GM19452 (cell line): ENCODE measurements around the gene PALLD.

ENCODE experiments used
- ATAC-seq: cut with Tn5 transposase; IDR thresholded peaks from one replicate; pipeline ENCODE4 v1.9.1; 2021; ENCODE audit not compliant: unreplicated experiment

The PALLD gene

DNA sequence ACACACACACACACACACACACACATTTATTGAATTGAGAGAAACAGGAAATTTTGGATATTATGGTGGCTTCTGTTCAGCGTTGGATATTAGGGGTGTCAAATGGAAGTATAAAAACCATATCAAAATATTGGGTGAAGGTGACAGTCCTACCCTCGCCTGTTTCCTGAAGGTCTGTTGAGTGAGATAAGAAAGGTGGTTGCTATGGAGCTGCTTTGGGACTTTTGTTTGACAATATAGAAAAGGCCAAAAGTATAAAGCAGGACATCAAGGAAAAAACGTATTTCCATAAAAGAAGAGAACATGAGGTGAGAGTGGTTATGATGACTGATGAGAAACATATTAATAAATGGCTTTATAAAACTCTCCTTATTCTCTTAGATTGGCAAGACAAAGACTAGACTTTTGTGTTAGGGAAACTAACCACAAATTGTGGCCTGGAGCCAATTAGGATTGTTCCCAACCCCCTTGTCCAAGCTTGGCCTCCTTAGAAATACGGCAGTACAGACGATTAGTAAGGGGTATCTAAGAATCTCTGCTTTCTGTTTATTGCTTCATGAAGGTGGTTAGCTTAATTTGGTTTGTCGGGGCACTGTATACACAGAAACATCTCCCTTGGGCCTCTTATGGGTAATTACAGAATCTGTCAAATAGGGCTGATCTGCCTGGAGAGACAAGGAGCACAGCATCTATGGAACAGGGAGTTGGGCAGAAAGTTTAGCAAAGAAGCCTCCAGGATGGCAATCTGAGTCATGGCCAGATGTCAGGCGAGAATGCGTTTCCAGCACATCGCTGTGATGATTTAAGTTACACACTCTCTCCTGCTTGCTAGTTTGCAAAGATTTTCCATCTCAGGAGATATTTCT lies 315.2 kb downstream of the PALLD start:
- no peak for ATAC-seq

DNA sequence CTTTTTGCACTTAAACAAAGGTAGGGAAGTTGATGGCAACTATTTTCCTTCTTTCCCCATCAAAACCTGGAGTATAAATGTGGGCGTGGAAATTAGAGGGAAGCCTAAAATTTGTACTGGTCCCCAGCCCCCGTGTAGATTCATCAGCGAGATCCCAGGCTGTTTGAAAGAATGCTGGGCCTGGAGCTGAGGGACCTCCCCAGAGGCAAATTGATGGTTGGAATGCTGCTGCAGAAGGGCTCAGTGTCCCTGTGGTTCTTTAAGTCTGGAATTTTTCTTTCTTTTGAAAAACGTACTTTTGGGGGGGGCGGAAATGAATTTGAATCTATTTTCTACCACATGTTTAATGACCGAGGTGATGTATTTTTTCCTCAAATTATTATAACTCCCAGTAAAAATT lies 316.0 kb downstream of the PALLD start:
- ATAC-seq: no peak

DNA sequence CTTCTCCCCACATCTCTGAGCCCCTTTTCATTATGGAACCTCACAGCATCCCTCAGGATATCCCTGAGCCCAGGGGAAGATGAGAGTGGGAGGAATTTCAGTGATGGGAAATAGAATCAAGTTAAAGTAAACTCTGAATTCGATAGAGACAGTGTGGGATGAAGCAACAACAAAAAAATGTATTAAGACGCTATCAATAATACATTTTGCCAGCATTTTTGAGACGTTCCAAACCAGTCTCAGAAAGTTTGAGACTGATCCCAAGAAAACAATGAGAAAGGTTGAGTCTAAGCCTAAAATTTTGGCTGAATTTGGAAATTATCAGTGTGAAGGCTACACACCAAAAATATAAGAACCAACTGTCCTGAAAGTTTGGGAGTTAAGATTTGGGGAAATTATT lies 317.0 kb downstream of the PALLD start:
- ATAC-seq: no peak

DNA sequence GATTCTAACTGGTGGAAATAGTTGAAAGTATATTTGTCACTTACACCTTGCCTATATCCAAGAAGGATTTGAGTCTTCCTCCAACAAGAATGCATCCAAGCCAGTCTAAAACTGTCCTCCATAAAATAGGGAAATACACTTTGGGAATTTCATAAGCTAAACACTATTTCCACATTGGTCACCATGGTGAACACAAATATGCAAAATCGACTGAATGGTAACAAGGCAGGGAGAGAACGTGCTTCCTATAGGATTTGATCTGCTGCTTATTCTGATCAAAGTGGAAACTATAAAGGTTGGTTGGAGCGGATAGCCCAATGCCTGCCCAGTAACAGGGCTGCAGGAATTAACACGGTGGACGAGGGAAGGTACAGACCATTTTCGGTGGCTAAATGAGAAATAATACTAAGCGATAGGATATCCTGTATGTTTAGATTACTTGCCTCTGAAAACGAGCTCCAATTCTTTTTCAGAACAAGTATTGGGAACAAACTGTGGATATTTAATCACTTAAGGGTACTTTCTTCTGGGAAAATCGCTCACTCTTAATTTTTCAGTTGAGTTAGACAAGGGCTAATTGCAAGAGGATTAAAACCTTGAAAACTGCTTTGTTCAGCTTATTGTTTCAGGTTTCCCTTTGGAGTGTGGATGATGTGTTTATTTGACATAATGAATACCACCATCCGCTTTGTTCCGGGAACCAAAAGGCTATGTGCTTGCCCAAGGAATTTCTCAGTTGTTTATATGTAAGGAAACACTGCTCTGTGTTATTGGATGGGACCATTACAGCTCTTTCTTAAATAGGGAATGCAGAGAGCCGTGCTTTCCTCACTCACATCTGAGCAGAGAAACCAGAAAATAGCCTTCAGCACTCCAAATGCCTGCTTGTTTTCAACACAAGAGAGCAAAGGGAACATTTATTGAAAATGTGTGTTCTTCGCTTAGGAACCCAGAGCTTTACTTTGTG lies 318.8 kb downstream of the PALLD start:
- ATAC-seq: no peak

DNA sequence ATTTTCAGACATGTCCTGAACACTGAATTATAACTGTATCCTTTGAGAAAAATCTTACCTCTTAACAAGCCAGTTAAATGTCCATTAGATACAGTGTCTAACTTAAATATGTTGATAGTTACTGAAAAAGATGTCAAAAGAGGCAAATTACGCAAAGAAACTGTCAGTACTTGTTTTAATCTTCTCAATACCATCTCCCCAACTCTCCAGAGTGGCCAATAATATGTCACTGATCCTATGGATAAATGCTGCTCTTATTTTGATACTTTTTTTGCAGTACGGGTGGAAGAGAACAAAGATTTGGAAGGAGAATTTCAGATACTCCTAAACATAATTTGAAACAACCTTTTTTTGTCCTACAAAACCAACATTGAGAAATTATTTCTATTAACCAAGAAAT lies 320.5 kb downstream of the PALLD start:
- no peak for ATAC-seq

DNA sequence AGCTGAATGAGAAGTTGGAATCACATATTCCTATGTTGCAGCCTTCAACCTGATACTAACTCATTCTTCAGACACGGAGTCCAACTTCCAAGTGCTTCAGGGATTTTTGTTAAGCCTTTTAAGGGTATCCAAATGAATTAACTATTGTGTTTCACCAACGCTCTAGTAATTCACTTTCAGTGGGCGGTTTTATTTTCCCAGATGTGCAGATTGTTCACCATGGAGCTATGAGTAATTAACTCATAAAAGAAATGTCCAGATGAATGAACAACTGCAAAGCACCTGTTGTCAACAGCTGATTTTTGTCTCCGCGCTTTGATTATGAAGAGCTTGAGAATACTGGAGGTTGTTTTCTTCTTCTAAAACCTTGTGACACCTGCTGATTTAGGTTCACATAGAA lies 325.6 kb downstream of the PALLD start:
- no peak for ATAC-seq

DNA sequence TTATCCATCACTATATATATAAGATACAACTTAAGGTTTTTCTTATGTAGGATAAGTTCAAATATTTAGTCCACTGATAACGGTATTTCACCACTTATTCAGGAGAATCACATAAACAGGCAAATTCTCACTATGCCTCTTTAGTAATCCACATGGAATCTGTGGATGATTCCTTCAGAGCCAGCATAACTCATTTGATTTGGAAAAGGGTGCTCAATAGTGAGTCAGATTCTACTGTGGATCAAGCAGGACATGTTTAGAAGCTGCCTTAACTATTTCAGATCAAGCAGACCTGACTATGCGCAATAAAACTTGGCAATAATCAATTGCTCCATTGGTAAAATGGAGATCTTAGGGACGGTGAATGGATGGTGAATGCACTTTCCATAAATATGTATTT lies 329.1 kb downstream of the PALLD start:
- ATAC-seq: no peak

DNA sequence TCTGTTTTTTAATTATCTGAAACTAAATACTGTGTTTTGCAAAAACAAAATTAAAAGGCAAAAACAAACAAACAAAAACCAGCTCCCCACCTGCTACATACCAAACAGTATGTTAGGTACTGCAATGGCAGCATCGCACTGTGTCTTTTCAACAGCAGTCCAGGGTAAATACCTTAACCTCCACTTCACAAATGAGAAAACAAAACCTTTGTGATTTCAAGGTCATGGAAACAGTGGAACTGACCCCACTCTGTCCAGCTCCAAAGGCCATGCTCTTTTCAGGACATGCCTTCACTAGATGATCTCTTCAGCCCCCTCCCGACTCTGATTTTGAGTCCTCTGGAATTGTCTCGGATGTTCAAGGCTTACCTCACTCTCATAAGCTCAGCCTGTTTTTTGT lies 329.8 kb downstream of the PALLD start:
- no peak for ATAC-seq

DNA sequence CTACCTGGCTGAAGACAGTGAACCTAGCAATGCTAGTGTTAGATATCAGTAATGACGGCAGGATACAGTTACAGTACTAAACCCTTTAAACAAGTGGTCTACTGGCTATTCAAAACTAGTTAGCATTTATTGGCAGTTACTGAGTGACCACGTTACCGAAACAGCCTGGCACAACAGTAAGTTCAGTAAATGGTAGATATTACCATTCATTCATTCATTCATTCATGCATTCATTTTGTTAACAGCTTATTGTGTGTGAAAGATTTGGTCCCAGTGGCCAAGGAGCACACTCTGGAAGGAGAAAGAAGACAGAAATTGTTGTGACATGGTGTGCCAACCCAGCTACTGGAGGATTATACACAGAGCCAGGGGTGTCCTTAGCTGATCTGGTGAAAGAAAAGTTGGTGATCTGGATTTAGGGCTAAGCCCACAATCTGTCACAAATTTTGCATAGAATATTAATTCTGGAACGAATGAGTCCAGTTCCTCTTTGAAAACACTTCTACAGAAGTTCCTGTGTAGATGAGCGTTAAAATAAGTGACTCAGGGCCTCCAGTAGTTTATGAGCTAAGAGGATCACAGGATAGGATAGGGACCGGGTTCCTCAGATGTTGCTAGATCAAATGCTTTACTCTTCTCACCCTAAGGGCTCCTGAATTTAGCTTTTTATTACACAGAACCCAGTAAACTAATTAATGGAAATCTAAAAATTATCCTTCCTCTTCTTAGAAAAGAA lies 334.1 kb downstream of the PALLD start:
- ATAC-seq: no peak

DNA sequence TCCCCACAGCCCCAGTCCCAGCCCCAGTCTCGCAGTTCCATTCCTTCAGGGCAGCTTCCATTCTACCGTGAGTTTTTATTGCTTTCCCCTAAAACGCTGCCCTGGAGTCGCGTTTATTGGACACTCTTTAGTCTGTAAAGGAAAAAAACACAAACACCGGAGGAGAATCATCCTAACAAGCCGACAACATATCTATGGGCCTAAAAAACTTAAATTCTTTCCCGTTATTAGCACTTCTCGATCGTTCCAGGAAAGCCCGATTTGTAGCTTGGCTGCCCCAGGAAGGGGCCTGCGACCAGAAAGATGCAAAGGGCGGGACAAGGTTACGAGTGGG lies 334.7 kb downstream of the PALLD start:
- ATAC-seq: no peak

DNA sequence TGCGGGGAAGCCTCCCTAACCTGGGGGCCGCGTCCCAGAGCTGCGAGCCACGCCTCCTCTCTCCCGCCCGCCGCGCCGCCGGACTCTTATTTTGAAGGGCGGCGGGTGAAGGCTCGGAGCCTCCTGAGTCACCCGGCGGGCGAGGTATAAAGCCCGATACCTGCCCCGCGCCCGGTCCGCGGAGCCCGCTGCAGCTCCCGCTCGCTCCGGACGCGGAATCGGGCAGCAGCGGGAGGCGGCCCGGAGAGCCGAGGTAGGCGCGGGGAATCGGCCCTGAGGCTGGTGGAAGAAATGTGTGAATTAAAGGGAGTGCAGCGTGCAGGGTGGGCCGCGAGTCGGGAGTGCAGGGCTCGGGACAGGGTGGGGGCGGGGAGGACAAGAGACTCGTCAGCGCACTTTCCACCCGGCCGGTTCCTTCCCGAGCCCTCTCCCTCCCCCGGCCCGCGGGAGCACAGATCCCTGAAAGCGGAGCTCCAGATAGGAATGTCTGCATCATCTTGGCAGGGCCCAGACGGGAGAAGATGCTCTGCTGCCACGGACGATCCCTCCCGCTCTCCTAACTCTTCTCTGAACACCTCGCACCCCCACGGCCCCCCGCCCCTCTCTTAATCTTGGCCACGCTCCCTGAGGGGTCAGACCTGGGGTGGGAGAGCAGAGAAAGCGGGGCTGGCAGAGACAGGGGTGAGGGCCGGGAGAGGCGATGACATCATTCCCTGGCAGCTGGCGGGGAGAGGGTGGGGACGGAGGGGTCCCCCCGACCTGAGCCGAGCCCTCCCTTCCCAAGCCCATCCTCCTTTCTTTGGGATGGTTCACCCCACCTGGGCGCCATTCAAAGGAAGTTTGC lies 335.3 kb downstream of the PALLD start:
- ATAC-seq: peak; percentile 88

DNA sequence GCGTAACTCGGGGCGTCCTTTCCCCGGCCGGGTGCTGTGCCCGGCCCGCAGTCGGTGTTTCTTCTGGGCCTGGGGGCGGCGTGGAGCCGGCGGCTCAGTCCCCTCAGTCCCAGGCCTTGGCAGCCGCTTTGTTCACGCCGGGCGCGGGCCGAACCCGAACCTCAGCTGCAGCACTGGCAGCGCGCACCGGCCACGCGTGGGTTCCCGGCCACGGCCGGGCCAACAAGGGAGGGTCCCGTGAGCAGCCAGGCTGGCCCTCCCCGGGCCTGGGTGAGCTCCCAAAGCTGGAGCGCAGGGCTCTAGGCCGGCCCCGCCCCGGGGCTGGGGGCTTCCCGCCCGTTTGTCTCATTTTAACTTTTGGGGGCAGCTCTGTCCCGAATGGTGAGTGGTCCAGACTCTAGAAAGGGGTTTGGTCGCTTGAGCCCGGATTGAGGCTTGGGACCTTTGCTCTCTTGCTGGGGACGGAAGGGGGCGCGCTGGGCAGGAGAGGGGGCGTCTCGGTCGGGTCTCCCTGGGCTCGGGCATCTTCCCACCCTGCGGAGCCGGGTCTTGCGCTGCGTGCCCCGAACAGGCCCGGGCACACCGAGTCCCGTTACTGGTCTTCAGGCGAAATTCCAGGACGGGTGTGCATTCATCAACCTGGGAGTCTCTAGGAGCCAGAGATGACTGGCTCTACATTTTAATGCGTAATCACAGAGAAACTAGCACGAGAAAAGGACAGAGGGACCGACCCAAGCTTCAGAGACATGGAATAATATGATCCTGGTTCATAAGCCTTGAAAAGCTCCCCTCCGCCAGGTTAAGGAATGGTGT lies 336.1 kb downstream of the PALLD start:
- peak; percentile 19 for ATAC-seq

DNA sequence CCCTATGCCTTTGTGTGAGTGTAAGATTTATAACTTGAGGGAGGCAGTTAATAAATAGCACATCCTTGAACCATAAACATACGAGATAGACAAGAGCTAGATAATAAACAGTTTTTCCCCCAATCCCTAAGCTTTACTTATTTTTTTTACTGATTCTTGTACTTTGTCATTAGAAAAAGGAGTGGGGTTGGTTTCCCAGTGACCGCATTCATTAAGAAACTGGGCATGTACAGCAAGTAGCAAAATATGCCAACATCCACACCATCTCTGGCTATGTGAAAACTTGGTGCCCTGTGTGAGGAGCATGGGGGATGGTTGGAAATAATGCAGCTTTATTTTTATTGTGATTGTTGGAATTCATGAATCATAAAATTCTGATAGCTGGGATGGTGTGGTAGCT lies 337.0 kb downstream of the PALLD start:
- no peak for ATAC-seq

DNA sequence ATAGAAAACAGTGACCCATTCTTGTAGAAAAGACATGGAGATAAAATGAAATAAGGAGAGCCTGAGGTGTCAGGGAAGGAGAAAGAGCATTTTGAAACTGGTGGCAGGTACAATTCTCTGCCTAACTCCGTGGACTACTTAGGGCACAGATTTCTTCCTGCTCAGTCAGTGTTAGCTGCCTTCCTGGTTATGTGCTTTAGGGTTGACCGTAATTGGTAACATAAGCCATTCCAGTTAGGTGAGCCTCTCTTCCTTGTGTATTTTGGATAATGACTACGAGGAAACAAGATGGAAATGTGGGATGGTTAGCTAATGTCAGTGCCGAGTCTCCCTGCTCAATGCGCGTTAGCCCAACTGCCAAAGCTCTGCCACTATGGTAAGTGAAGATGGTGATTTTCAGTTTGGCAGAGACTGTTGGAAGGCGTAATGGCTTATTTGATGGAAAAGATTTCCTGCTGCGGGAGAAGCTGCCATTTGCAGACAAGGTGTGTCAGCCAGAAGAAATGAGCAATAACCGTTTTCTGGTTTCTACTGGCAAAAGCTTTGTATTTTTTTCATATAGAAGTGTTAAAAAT lies 339.1 kb downstream of the PALLD start:
- no peak for ATAC-seq

DNA sequence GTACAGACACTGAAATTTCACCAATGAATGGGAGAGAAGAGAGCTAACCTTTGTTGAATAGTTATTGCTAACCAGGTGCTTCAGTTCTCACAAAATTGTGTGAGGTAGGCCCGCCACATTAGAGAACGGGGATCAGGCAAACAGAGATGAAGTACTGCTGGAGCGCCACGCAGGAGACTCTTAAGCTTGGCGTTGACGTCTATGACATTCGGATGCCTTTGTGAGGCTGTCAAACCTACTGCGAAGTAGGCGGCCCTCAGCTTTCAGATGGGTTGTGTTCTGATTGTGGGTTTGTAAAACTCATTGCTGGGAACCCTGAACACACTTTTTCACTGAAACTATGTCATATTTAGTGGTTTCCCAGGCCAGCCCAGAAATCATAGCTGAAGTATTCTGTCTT lies 339.6 kb downstream of the PALLD start:
- ATAC-seq: no peak

DNA sequence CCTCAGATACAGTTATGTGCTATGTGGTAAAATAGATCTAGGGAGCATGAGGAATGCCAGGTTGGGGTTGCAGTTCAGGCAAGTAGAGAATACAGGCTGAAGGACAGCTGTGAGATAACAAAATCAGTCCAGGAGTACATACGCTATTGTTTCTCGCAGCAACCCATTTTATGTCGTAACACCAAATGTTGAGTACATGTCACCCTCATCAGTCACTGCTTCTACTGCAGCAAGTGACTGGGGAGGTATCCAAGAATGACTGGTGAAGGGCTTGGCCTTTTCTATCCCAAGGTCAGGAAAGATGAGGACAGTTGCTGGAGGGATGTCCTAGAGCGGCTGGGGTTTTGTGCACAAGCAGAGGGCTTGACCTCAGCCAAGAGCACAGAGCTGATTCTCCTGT lies 341.1 kb downstream of the PALLD start:
- no peak for ATAC-seq

DNA sequence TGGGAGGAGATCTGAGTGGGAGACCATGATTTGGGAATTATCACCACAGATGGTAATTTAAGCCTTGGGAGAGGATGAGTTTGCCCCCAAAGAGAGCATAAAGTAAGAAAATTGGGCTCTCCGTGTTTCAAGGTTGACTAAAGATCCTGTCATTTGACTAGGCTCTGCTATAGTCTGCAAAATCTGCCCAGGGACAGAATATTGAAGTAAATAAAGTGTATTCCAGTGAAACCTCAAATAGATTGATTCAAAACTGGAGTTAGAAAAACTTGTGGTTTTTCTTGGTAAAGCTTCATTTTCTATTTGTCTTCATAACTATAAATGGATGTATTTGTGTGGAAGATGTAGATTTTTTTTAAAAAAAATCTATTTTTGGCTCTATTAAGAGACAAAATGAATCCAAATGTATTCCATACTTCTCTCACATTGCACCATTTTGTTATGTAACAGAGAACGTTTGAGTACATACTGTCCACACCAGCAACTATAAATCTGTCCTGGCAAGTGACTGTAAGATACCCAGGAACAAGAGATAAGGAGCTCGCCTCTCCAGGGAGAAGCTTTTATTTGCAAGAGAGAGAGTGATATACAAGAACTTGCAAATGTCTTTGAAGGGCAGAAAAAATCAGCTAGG lies 343.0 kb downstream of the PALLD start:
- no peak for ATAC-seq

DNA sequence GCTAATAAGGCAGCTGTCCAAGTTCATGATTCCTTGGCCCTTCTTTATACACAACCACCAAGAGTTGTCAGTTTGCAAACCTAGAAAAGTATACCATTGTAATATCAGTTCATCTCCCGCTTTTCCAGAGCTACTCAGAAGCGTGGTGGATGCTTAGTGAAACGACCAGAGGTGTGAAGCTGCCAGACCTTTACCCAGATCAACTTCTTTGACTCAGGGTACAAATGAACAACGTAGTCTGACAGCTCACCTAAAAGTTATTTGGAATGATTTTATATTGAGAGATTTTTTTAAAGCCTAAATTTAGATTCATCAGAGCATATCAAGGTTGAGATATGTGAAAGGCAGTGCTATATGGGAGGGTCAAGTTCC lies 343.5 kb downstream of the PALLD start:
- ATAC-seq: no peak
